HepG2 (cell line): ENCODE measurements around the gene C1orf74.

ENCODE experiments used
- CBX5 ChIP-seq: sonication (generic); formaldehyde crosslinking; IDR thresholded peaks from 2 replicates; pipeline ENCODE4 v1.4.0; 2020; ENCODE audit warnings: missing genetic modification reagents, borderline replicate concordance
- GMEB1 ChIP-seq: sonication (generic); formaldehyde crosslinking; IDR thresholded peaks from 2 replicates; pipeline ENCODE4 v1.5.1; 2020; ENCODE audit warnings: missing genetic modification reagents, mild to moderate bottlenecking, borderline replicate concordance
- KDM1A ChIP-seq: IDR thresholded peaks from 2 replicates; pipeline ENCODE4 v1.6.1; 2016; ENCODE audit warnings: missing compliant biosample characterization
- MXI1 ChIP-seq: IDR thresholded peaks from 3 replicates; pipeline ENCODE4 v1.6.1; 2012; ENCODE audit warnings: low read depth, low read length, inconsistent platforms, borderline replicate concordance
- POLR2A ChIP-seq, 2 experiments: IDR thresholded peaks; 2 replicates each; pipeline ENCODE4 v1.6.1; 2011; ENCODE audit warnings: low read depth in 2 of 2, low read length in 2 of 2, mild to moderate bottlenecking in 1 of 2, moderate library complexity in 1 of 2; ENCODE audit not compliant: insufficient read depth in 1 of 2
- RAD21 ChIP-seq: fragments of 450-650 bp; formaldehyde crosslinking; IDR thresholded peaks from 2 replicates; pipeline ENCODE4 v1.5.0; 2020; ENCODE audit warnings: mild to moderate bottlenecking
- XRCC5 ChIP-seq: fragments of 200-400 bp; formaldehyde crosslinking; optimal IDR thresholded peaks from 2 replicates; pipeline ENCODE3; 2017; ENCODE audit warnings: mild to moderate bottlenecking, low read length
- ZNF10 ChIP-seq: sonication (generic); formaldehyde crosslinking; IDR thresholded peaks from 2 replicates; pipeline ENCODE4 v1.4.0; 2020; ENCODE audit warnings: mild to moderate bottlenecking, low read depth, missing genetic modification reagents, borderline replicate concordance
- ZNF20 ChIP-seq: sonication (generic); formaldehyde crosslinking; IDR thresholded peaks from 2 replicates; pipeline ENCODE4 v1.4.0; 2020; ENCODE audit warnings: mild to moderate bottlenecking, moderate library complexity, missing genetic modification reagents

GRCh38 chr1:209817691-209818090, 33.3 kb upstream of the C1orf74 start:
- TF ChIP-seq GMEB1 (CRISPR knock-in tag) (no peak), ZNF10 (CRISPR knock-in tag) (no peak), KDM1A (CRISPR knock-in tag) (no peak), RAD21 (CRISPR knock-in tag) (no peak), CBX5 (no peak), POLR2A (IDR thresholded peaks at IDR 0.05; ENCODE audit: insufficient read depth in 1 of 2, low read depth in 2 of 2, low read length in 2 of 2) (no peak), ZNF20 (CRISPR knock-in tag) (no peak), MXI1 (no peak), XRCC5 (no peak)
